ENCODE results near the gene SNX5.

SNX5 gene

DNA sequence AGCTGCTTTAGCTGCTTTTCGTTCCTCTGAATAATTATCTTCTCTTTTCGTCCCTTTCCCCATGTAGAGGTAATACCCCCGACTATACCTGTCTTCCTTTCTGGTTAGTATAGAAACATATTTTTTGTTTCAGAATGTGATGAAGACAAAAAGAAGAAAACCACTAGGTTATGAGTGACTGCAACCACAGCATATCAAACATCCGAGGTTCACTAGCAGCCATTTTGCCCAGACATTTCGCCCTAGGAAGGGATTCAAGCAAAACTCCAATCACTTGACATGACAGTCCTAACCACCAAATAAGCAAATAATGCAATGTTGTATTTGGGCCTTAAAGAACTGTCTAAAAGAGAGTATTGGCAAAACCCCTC, 9.4 kb downstream of the SNX5 start:
- DNase-seq: no peak

DNA sequence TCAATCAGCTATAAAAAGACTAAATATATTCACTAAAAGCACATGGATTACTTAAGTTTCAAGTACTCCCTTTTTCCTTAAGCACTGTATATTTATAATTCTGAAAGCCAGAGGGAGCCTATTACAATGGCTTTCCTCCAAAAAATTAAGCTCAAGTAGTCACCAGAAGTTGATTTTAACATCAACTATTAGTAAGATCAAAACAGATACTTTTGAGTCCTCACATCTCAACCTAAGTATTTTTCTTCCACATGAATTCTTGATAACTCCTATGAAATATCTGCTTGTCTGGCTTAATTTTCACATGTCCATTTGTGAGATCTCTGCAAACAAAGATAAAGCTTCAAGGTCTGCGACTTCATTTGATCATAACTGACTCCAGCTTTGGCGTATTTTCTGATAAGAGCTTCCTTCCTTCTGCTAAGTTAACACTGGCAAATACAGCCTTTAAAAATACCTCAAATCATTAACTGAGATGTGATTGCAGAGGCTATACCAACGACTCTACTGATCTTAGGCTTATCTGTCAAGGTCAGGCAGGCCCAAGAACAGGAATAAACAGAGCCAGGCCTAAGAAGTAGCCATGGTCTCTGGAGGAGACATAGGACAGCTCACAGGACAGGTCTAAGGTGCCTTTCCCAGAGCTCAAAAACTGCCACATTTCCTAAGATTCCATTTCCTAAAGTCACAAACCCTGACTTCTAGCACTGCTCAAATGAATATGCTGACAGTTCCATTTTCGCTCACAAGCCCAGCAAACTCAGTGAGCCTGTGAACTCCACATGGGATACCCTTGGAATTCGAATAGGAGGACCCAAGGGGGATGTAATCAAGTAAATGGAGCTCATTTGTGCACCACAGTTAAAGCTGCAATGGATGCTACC, 10.0 kb downstream of the SNX5 start:
- no peak for DNase-seq

DNA sequence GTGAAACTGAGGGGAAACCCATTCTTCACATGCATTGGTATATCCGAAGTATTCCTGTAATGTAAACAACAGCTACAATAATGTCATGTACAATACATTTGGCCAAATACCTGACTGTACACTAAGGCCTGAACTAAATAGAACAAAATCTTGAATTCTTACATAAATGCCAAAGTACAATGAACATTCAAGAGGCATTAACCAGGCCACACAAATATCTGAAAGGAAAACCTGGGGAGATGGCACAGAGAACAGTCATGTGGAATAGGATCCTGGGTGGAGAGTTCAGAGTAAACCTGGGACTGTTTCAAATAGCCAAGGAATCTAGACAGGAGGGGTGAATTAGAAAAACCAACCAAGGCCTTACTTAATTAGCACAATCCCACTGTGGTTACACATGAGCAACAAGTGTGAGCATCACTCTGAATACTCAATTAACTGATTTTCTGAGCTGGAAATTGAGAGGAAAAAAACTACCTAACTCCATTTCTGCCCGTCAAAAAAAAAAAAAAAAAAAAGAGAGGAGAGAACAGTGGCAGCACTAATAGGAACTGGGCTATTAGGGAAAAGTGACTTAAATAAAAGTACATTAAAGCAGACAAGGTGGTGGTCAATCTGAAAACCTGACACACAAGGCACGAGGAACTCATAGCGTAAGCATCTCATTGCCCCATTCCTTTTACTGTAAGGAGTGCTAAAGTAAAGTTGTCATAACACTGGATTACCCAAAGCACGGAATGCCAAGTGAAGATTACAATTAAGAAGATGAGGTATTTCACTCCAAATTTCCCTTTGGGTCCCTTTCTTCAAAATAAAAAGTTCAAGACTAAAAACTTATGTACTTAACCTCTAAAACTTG, 10.9 kb downstream of the SNX5 start:
- DNase-seq: no peak

DNA sequence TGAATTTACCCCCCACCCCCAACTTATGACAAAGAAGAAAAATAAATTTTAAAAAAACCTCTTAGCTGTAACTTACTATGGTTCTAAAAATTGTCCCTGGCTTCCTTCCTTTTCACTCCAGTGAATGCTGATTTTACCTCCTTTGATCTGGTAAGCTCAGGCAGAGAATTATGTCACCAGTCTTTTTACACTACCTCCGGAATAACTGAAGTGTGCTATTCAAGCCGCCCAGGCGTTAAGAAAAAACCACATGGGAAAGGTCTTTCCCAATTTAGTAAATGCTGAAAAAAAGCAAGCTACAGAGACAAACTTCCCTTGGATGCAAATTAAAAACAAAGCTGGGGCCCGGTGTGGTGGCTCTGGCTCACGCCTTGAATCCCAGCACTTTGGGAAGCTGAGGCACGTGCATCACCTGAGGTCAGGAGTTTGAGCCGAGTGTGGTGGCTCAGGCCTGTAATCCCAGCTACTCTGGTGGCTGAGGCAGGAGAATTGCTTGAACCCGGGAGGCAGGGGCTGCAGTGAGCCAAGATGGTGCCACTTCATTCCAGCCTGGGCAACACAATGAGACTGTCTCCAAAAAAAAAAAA, 12.4 kb downstream of the SNX5 start:
- no peak for DNase-seq

DNA sequence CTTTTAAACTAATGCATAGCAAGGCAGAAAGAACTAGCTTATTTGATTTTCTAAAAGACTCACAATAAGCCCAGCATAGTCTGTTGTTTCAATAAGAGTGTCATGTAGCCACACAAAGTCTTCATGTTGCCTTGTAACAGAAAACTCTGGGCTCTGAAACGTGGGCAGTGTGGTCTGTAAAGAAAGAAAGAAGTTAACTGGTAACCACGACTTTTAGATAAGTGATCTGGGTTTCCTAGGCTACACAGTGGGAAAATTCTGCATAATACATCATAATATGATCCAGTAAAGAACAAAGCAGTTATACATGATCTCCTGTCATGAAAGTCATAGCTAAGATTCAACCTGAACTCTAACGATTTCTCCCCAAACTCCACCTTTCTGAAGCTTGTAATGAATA, 13.3 kb downstream of the SNX5 start:
- DNase-seq: no peak

DNA sequence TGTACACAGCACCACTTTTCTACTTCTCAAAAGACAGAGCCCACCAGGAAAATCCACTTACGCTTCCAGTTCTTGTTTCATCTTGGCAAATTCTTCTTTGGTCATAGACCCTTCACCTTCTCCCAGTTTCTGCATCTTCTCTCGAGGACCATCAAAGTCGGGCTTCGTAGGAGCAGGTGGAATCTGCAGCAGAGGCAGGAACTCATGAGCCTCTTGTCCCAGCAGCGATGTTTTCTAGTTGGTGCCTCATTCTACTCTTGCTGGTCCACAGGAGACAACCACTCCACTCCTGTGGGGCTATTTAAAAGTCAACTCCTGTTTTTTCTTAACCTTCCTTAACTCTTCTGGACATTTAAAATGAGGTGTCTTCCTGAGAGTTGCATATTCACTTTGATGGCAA, 14.7 kb downstream of the SNX5 start:
- no peak for DNase-seq

DNA sequence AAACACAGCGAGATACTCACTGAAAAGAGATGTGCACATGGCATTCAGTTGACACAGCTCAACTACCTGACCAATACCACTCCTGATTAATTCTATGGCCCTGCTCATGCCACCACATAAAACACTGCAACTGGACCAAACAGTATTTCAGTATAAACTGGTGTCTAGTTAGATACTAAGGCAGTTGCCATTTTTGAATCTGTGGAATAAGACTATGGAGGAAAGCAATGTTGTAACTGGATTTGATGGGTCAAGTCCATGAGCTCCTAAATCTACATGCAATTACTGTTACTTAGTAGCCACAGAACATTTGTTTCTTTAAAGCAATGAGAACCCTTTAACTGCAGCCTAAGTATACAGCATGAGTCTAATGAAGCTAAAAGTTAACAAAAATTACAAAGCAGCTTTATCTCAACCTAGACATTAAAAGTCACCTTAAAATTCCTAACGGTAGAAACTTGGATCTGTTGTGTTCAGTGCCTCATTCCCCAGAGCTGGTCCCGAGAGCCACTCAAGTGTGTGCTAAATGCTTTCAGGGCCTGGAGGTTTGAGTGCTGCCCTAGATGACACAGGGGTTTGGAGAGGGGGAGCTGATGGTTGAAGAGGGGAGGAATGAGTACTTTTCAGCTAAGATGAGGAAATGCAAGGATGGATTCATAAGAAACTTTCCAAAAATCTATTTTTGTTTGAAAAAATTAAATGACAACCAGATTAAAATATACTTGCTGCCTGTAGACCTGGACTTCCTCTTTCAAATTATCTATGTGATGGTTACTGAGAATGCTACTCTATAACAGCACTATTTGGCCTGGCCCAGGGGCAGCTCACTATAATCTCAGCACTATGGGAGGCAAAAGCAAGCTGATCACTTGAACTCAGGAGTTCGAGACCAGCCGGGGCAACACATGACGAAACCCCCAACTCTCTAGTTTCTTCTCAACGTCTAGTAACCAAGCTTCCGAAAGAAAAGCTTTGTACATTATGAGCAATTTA, 15.6 kb downstream of the SNX5 start:
- DNase-seq: no peak

DNA sequence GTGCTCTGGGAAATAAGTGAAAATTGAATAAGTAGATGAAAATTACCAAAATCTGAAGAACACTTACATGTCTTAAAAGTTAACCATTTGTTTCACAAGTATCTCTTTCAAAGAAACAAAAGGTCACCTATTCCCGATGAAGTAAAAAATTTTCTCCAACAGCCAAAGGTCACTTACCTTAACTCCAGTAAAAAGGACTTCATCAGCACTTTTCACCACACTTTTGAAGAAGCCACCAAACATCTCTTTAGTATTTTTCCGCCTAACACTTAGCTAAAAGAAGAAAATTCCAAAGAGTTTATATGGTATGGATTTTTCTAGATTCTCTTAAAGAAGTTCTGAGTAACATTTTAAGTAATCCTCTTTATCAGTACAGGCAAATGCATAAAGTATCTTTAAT, 17.3 kb downstream of the SNX5 start:
- DNase-seq: no peak

DNA sequence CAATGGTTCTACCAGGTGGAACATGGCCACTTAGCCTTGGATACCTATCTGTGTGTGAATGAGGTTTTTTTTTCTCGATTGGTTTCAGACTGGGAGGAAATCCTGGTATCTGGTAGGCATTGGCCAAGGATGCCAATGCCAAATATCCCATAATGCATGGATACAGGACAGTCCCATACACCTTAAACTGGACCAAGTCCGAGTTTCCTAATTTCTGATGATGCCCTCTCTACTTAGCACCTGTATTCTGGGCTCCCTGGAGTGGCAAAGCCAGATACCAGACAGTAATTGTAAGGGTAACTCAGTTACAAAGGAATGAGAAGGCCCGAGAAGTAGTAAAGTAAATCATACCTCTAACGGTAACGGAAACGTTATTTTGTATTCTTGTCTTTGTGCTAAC, 17.9 kb downstream of the SNX5 start:
- DNase-seq: no peak

DNA sequence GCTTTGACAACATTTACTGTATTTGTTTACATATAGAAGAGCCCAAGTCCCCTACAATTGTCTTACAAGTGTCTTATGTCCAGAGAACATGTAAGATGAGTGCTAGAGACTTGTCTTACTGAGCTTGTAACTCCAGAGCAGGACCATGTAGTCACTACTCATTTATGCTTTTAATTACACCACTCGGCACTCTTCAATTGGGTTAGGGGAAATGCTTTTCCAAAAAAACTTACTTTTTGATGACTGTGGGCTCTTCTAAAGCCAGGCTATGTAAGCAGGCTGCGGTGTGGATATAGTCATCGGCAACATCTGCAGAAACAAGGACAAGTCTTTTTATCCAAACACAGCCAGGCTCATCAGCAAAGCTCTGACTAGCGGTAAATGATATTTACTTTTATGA, 18.7 kb downstream of the SNX5 start:
- DNase-seq: no peak

DNA sequence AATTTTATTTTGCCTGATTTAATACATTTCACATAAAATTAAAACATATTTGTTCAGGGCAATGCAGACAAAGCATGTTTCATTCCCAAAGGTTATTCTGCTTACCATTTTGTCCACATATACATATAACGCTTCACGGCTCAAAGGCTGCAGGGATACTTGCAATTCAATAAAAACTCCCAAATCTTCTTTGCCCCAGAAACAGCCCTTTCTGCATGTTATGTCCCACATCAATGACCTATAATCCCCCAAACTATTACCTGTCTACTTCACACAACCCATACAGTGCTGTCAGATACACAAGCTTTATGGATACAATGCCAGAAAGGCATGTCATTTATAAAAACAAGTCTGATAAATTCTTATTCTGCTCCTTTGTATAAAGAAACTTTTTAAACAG, 20.2 kb downstream of the SNX5 start:
- no peak for DNase-seq

DNA sequence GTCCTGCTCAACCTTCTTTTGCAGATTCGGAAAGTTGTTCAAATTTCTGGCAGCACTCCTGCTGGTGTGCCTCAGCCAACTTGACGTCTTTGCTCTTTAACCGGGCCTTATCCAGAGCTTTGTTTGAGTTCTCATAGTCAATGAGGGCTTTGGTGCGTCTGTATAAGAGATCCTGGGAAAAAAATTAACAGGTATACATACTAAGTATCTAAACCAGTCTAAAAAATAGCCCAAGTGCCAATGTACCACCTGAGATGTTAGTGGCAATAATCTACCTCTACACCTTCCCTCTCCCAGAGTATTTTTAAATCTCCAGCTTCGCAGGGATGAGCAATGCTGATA, 21.1 kb downstream of the SNX5 start:
- no peak for DNase-seq

DNA sequence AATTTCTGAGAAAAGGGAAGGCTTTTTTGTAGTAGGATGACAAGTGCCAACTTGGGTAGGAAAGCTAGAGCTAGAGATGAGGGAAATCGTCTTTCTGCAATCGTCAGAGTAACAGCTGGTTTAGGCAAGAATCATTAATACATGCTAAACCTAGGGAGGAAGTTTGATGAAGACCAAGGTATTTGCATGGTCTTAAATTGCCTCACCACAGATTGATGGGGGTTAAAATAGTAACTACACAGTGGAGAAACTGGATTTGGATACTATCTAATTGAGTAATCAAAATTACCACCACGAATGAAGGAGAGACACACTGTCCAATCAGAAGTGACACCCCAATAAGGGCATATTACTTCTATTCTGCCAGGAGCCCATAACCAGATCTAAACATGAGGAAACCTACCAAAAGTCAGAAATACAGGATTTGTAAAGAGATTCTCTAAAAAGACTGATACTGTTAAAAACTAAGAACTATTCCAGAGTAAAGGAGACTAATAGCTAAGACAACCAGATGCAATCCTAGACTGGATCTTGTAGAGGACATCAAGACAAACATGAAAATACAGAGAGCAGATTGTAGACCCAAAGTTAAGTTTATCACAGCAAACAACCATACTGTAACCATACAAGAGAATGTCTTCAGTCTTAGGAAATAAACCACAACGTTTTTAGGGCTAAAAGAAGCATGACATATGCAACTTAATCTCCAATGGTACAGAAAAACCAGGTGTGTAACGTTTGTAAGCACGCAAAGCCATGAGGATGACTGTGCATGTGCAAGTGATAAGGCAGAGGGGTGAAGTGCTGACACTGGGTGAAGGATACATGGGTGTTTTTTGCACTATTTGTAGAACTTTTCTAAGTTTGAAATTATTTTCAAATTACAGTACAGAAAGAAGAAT, 21.8 kb downstream of the SNX5 start:
- no peak for DNase-seq

DNA sequence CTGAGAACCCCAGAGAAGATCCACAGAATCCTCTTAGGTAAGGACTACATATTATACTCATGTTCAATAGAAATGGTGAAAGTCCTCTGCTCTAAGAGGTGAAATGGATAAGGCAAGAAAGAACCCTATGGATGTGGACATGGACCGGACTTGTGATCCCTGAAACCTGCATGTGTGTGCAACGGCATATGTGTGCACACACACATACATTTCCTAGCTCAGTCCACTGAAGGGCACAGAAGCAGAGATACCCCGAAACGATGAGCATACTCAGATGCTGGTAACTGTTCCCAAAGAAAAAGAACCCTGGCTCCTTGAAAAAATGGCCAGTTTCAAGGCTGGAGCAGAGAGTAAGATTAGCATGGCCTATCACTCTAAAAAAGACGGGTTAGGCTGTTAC, 22.6 kb downstream of the SNX5 start:
- no peak for DNase-seq

DNA sequence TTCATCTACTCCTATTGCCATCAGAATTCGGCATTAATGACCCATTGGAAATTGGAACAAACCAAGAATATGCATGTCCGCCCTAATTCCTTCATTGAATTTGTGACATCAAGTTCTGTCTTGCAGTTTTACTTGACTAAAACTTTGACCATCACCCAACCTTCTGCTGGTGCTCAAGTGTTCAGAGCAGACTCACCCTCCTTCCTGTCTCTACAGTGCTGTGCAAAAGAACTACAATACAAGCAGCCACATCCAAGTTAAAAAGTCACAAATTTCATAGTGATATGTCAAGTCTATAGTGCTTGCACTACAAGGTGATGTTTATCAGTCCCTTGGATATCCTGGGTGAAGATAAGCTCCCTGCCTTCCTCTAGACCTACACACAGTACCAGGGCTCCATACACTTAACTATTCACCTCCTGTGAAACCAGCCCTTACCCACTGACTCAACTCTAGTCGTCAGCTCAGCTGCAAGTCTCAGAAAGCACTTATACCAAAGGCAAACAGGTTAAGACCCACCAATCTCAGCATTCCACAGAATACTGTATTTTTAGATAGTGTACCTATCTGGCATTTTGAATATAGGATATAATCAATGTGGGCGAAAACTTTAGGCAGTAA, 23.6 kb downstream of the SNX5 start:
- DNase-seq: no peak

DNA sequence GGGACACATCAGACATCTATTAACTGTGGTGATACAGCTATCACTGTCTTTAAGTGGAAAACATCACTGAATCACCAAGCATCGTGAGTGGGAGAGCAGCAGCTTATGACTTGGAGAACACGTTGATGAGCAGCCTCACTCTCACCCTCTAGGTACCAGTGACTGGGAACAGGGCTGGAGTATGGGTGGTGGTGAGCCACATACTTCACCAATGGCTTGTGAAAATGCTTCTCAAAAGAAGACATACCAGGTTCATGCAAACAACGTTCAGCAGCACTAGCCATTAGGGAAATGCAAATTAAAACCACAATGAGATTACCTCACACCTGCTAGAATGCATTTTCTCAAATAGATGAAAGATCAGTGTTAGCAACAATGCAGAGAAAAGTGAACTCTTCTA, 25.3 kb downstream of the SNX5 start:
- DNase-seq: no peak

DNA sequence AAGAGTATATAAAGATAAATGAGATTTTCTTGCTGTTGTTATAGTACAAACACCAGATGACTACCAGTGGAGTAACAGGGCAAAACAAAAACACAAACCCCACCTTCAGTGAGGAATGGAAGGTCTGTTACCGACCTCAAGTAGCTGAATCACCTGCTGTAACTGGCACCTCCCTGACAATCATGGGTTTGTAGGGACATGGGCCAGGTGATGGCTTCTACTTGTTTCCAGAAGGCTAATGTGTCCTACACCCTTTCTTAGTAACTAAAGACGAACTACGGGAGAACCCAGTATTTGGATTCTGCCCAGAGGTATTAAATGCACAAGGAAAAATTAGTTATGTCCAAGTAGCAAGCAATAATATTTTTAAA, 26.8 kb downstream of the SNX5 start:
- DNase-seq: no peak

DNA sequence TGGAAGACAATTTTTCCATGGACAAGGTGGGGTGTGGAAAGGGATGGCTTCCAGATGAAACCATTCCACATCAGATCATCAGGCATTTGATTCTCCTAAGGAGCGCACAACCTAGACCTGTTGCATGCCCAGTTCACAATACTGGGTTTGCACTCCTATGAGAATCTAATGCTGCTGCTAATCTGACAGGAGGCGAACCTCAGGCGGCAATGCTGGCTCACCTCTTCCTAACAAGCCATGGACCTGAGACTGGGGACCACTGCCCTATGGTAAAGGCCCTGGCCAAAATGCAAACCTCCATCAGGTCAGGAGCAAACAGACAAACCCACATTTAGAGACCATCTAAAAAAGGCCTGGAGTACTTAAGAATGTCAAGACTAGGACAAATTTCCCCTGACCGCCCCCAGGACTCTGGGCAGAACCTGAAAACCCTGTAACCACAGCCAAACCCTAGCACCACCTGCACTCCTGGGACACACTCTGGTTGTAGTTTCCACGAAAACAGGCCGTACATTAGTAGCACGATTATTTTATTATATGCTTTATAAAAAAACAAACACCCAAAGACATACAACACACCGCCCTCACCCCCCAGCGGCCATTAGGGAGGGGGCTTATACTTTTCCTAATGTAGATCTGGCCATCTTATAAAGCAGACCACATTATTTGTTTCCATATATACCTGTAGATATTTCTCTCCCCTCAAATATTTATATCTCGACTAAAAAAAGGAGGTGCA, 27.3 kb downstream of the SNX5 start:
- DNase-seq: no peak

DNA sequence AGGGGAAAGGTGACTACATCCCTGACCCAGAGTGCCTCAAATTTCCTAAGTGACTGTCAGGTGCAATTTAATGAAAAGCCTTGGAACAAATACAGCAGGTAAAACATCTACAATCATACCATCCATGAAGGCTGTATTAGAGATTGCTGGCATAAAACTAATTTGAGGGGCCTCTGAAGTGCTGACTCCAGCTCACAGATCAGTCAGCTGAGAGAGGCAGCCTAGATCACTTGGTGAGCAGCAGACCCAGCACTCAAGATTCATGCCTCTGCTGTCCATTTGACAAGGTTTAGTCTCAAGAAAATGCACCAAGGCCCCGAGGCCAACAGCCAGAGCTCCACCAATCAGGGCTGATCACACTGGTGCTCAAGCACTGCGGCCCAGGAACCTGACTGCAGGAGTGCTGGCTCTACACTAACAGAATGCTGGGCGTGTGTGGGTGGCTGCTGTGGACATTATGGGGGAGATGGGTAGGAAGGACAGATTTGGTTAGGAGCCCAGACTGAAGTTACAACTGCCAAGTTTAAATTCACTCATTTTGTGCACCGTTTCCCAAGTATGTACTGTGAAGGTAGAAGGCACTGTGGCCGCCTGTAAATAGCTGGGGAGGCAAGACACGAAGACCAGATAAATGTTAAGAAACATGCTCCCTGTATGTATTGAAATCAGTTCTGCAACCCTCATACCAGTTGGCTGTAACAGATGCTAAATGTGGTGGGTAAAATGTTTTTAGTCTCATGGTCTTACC, 28.2 kb downstream of the SNX5 start:
- DNase-seq: no peak
